Measurements from ENCODE around the gene HPSE2. TPM values are rescaled to one million over a fixed set of nuclear protein-coding genes. Genes with fewer than 3 reads are reported as not detected.

HPSE2 gene
- total and polyA plus RNA-seq, 2 of the 13 experiments (the other 11 are each of a cell fraction or from before 2014, with no cell fraction given): 0.01 TPM; not detected in 1

GRCh38 chr10:98808282-98808892 is 427.3 kb downstream of the HPSE2 start (continued):
- no peak for TF ChIP-seq SALL2 (CRISPR knock-in tag; IDR thresholded peaks at IDR 0.05)

GRCh38 chr10:98800263-98800662 is 435.4 kb downstream of the HPSE2 start:
- ATAC-seq (no peak), DNase-seq (ENCODE audit: low spot score) (no peak), FAIRE-seq (no peak)
- no peaks in the 10 kb centered on the region for H3K79me2 ChIP-seq (ENCODE audit: insufficient read depth, low read length)
- H3K27me3 ChIP-seq (ENCODE audit: control insufficient read depth in 1 of 2, insufficient read depth in 2 of 2, low read length in 2 of 2): no peaks in the 10 kb centered on the region
- no peaks in the 10 kb centered on the region for H3K4me1 ChIP-seq (ENCODE audit: insufficient read depth, low read length)
- ChIA-PET POLR2A (no interaction called here), CTCF (ENCODE audit: low intra/inter-chr PET ratio, low total read pairs) (no interaction called here)
- intact Hi-C loops (cut with micrococcal nuclease; ENCODE audit: unreplicated experiment) (no loop called here), in situ Hi-C loops (cut with HindIII; ENCODE audit: extremely low pct_ligation_motif_present, low pct_unique_long_range_greater_than_20kb) (no loop called here)
- no peak overlapping the region for H3K9ac ChIP-seq (ENCODE audit: insufficient read depth, low read depth, low read length)
- no peak overlapping the region for H3K27ac ChIP-seq (ENCODE audit: extremely low read length, insufficient read depth, low read length)
- no peak for TF ChIP-seq ZBTB1 (CRISPR knock-in tag; IDR thresholded peaks at IDR 0.05; ENCODE audit: borderline replicate concordance)
- no peak for TF ChIP-seq ZNF430 (CRISPR knock-in tag; IDR thresholded peaks at IDR 0.05)
- no peak for TF ChIP-seq ZNF281 (CRISPR knock-in tag; IDR thresholded peaks at IDR 0.05; ENCODE audit: borderline replicate concordance)
- TF ChIP-seq ZNF232 (CRISPR knock-in tag; IDR thresholded peaks at IDR 0.05; ENCODE audit: borderline replicate concordance): no peak
- TF ChIP-seq REST (IDR thresholded peaks at IDR 0.05; ENCODE audit: borderline replicate concordance in 1 of 2, low read depth in 1 of 2, low read length in 2 of 2): no peak
- no peak for TF ChIP-seq BCL6 (CRISPR knock-in tag; IDR thresholded peaks at IDR 0.05)
- TF ChIP-seq POGK (CRISPR knock-in tag; conservative IDR thresholded peaks at IDR 0.05): no peak
- no peak for TF ChIP-seq ZNF451 (CRISPR knock-in tag; IDR thresholded peaks at IDR 0.05)
- TF ChIP-seq PHB2 (IDR thresholded peaks at IDR 0.05; ENCODE audit: partially characterized antibody): no peak
- no peak for TF ChIP-seq ZNF331 (CRISPR knock-in tag; IDR thresholded peaks at IDR 0.05)
- TF ChIP-seq TAF1 (CRISPR knock-in tag; IDR thresholded peaks at IDR 0.05): no peak
- TF ChIP-seq ZNF496 (CRISPR knock-in tag; IDR thresholded peaks at IDR 0.05; ENCODE audit: insufficient replicate concordance): no peak
- TF ChIP-seq HES4 (CRISPR knock-in tag; IDR thresholded peaks at IDR 0.05; ENCODE audit: borderline replicate concordance): no peak
- TF ChIP-seq ZNF652 (CRISPR knock-in tag; IDR thresholded peaks at IDR 0.05; ENCODE audit: borderline replicate concordance, low read depth): no peak
- TF ChIP-seq FIP1L1 (IDR thresholded peaks at IDR 0.05; ENCODE audit: borderline replicate concordance, insufficient read depth, low read depth, low read length): no peak
- H3K4me3 ChIP-seq (replicated peaks in 1 of 3; ENCODE audit: insufficient read depth in 1 of 3, low read depth in 2 of 3, low read length in 3 of 3): no peak overlapping the region
- BruUV-seq (replicated peaks): no TSS peak
- no peaks in the 10 kb centered on the region for H4K20me1 ChIP-seq (ENCODE audit: insufficient read depth, low read length)
- no peaks in the 10 kb centered on the region for H3K9me3 ChIP-seq (ENCODE audit: low read length)
- no peaks in the 10 kb centered on the region for H3K36me3 ChIP-seq (replicated peaks in 1 of 2; ENCODE audit: control insufficient read depth in 1 of 2, insufficient read depth in 2 of 2, low read length in 2 of 2)
- H2AFZ ChIP-seq (ENCODE audit: low read length): no peak overlapping the region
- H3K4me2 ChIP-seq (ENCODE audit: low read depth, low read length): no peak overlapping the region
